Stimulated activated CD4-positive, alpha-beta T cell treated with anti-CD3 and anti-CD28 coated beads, Interleukin-4, amount 100 ng/mL, for 1 hour (primary cell): ENCODE measurements around the gene PARD3.
"Not testable (repeated sequence)": the region's sequence is repeated elsewhere in the genome, so short reads cannot be mapped to it uniquely, and the experiment has no call there.

Experiments used
- DNase-seq: peaks from one replicate; pipeline ENCODE4 v3.0.0-alpha.2; 2020

PARD3 gene

GRCh38 chr10:34762603-34763299 is 52.3 kb downstream of the PARD3 start:
- no peak for DNase-seq

GRCh38 chr10:34762156-34762555 is 52.9 kb downstream of the PARD3 start:
- no peak for DNase-seq

GRCh38 chr10:34761453-34761852 is 53.6 kb downstream of the PARD3 start:
- DNase-seq: no peak

- no peak for DNase-seq
Observed at GRCh38 chr10:34760606-34761005, 54.5 kb downstream of the PARD3 start.

- no peak for DNase-seq
Observed at GRCh38 chr10:34759837-34760215, 55.3 kb downstream of the PARD3 start.

- DNase-seq: no peak
Observed at GRCh38 chr10:34759161-34759836, 55.8 kb downstream of the PARD3 start.

GRCh38 chr10:34758447-34758996 is 56.6 kb downstream of the PARD3 start:
- no peak for DNase-seq

GRCh38 chr10:34757933-34758332 is 57.2 kb downstream of the PARD3 start:
- no peak for DNase-seq

GRCh38 chr10:34757181-34757580 is 57.9 kb downstream of the PARD3 start:
- not testable (repeated sequence) for DNase-seq

- no peak for DNase-seq
Observed at GRCh38 chr10:34756584-34756983, 58.5 kb downstream of the PARD3 start.

- DNase-seq: no peak
Observed at GRCh38 chr10:34753014-34753757, 61.9 kb downstream of the PARD3 start.

- DNase-seq: no peak
Observed at GRCh38 chr10:34751272-34751671, 63.8 kb downstream of the PARD3 start.

- not testable (repeated sequence) for DNase-seq
Observed at GRCh38 chr10:34750795-34751194, 64.3 kb downstream of the PARD3 start.

GRCh38 chr10:34748767-34749166 is 66.3 kb downstream of the PARD3 start:
- no peak for DNase-seq

GRCh38 chr10:34748357-34748756 is 66.7 kb downstream of the PARD3 start:
- DNase-seq: no peak

GRCh38 chr10:34746094-34746493 is 69.0 kb downstream of the PARD3 start:
- DNase-seq: no peak

GRCh38 chr10:34745244-34745643 is 69.9 kb downstream of the PARD3 start:
- DNase-seq: no peak

- no peak for DNase-seq
Observed at GRCh38 chr10:34744590-34744989, 70.5 kb downstream of the PARD3 start.

- DNase-seq: no peak
Observed at GRCh38 chr10:34743814-34744213, 71.3 kb downstream of the PARD3 start.

- DNase-seq: no peak
Observed at GRCh38 chr10:34742456-34742855, 72.6 kb downstream of the PARD3 start.

- DNase-seq: not testable (repeated sequence)
Observed at GRCh38 chr10:34741087-34741486, 74.0 kb downstream of the PARD3 start.

GRCh38 chr10:34740321-34740720 is 74.8 kb downstream of the PARD3 start:
- no peak for DNase-seq

- no peak for DNase-seq
Observed at GRCh38 chr10:34739915-34740314, 75.2 kb downstream of the PARD3 start.

GRCh38 chr10:34737772-34738169 is 77.3 kb downstream of the PARD3 start:
- no peak for DNase-seq
